CD4-positive, alpha-beta T cell treated with Interleukin-2 at 100 ng/mL for 4 hours (primary cell): ENCODE data around the gene MYO1E.
A peak's percentile ranks its signal among the peaks of the same experiment; 100 is the strongest.
"Not testable (repeated sequence)": the region's sequence is repeated elsewhere in the genome, so short reads cannot be mapped to it uniquely, and the experiment has no call there.

Experiments used
- DNase-seq: peaks from one replicate; pipeline ENCODE4 v3.0.0-alpha.2; 2020; ENCODE audit warnings: low spot score

MYO1E gene

GRCh38 chr15:59165726-59166125, 206.9 kb downstream of the MYO1E start:
- DNase-seq: no peak

GRCh38 chr15:59162080-59162479, 210.6 kb downstream of the MYO1E start:
- DNase-seq: not testable (repeated sequence)

- DNase-seq: no peak
Observed at GRCh38 chr15:59160880-59161593, 211.6 kb downstream of the MYO1E start.

GRCh38 chr15:59159210-59159609, 213.5 kb downstream of the MYO1E start:
- no peak for DNase-seq

GRCh38 chr15:59158701-59159034, 214.0 kb downstream of the MYO1E start:
- DNase-seq: no peak

GRCh38 chr15:59157840-59158700, 214.6 kb downstream of the MYO1E start:
- no peak for DNase-seq

GRCh38 chr15:59157396-59157795, 215.3 kb downstream of the MYO1E start:
- DNase-seq: no peak

- DNase-seq: no peak
Observed at GRCh38 chr15:59155431-59155830, 217.2 kb downstream of the MYO1E start.

- no peak for DNase-seq
Observed at GRCh38 chr15:59154243-59154642, 218.4 kb downstream of the MYO1E start.

GRCh38 chr15:59153466-59153865, 219.2 kb downstream of the MYO1E start:
- DNase-seq: no peak

- DNase-seq: no peak
Observed at GRCh38 chr15:59152694-59153450, 219.8 kb downstream of the MYO1E start.

GRCh38 chr15:59150185-59150584, 222.5 kb downstream of the MYO1E start:
- no peak for DNase-seq

GRCh38 chr15:59148153-59148833, 224.4 kb downstream of the MYO1E start:
- DNase-seq: no peak

- no peak for DNase-seq
Observed at GRCh38 chr15:59147666-59148065, 225.0 kb downstream of the MYO1E start.

- not testable (repeated sequence) for DNase-seq
Observed at GRCh38 chr15:59144594-59144993, 228.1 kb downstream of the MYO1E start.

GRCh38 chr15:59143281-59143680, 229.4 kb downstream of the MYO1E start:
- DNase-seq: no peak

- no peak for DNase-seq
Observed at GRCh38 chr15:59140422-59141226, 232.0 kb downstream of the MYO1E start.

GRCh38 chr15:59138243-59138642, 234.4 kb downstream of the MYO1E start:
- peak; percentile 58 for DNase-seq

- no peak for DNase-seq
Observed at GRCh38 chr15:59137566-59137965, 235.1 kb downstream of the MYO1E start.

- DNase-seq: no peak
Observed at GRCh38 chr15:59133929-59134427, 238.7 kb downstream of the MYO1E start.

- DNase-seq: no peak
Observed at GRCh38 chr15:59131969-59132562, 240.6 kb downstream of the MYO1E start.
